Skeletal muscle tissue (tissue), 4 donors: Measurements from ENCODE around the gene KRTAP5-1. TPM values are rescaled to one million over a fixed set of nuclear protein-coding genes. Genes with fewer than 3 reads are reported as not detected.

Source experiments
- H3K27ac ChIP-seq: one replicate; pipeline ENCODE4 v1.7.0; 2013; ENCODE audit warnings: mild to moderate bottlenecking, low read depth, low read length, inconsistent platforms
- H3K27me3 ChIP-seq, 3 donors: one replicate each; pipeline ENCODE4 v1.7.0; 2013; ENCODE audit warnings: low read length in 3 of 3; ENCODE audit not compliant: control insufficient read depth in 3 of 3, insufficient read depth in 3 of 3
- H3K36me3 ChIP-seq, 3 donors: one replicate each; pipeline ENCODE4 v1.7.0; 2013; ENCODE audit warnings: low read length in 3 of 3; ENCODE audit not compliant: control insufficient read depth in 3 of 3, insufficient read depth in 3 of 3
- H3K4me1 ChIP-seq, 3 donors: one replicate each; pipeline ENCODE4 v1.7.0; 2013; ENCODE audit warnings: low read length in 3 of 3, mild to moderate bottlenecking in 3 of 3; ENCODE audit not compliant: control insufficient read depth in 3 of 3, insufficient read depth in 3 of 3
- H3K4me3 ChIP-seq, 3 donors: one replicate each; pipeline ENCODE4 v1.7.0; 2013; ENCODE audit warnings: low read length in 3 of 3
- H3K9ac ChIP-seq, 3 donors: one replicate each; pipeline ENCODE4 v1.7.0; 2013; ENCODE audit warnings: low read length in 3 of 3, mild to moderate bottlenecking in 3 of 3, moderate library complexity in 2 of 3, low read depth in 1 of 3
- H3K9me3 ChIP-seq, 3 donors: one replicate each; pipeline ENCODE4 v1.7.0; 2013; ENCODE audit warnings: low read length in 3 of 3; ENCODE audit not compliant: control insufficient read depth in 3 of 3
- total RNA-seq: library from RNA; depleted of rRNA; stranded (reverse); fragments of >200 nt; gene quantifications from one replicate; pipeline ENCODE4 v1.2.3, GENCODE V29; 2014
- donor health status: Osteomylitis.

KRTAP5-1 gene
- total RNA-seq, 1 donor from 2014 or later = not detected

DNA sequence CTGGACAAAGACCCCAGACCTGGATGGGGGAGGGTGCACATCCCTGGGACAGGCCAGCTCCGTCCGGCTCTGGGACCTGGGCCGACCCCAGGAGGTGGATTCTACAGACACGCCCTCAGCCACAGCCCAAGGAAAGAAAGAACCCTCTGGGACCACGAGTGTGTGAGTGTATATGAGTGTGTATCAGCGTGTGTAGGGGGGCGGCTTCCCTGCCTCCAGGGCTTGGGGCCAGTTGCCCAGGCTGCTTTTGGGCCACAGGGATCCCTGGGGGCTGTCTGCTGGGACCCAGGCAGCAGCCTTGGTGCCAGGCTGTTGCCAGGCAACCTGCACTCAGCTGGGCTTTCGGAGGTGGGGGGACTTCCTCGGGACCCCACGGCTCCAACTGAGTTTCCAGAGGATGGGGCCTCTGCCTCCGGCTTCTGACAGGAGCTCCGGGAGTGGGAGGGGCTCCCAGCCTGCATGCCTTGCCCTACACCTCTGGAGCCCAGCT is 21.9 kb downstream of the KRTAP5-1 start:
- peaks cover 2 to 41% (median 12%) of the 10 kb centered on the region in 3 donors for H3K36me3 ChIP-seq
- no peaks in the 10 kb centered on the region for H3K9me3 ChIP-seq
- H3K4me1 ChIP-seq = peaks cover 26 to 83% (median 78%) of the 10 kb centered on the region in 3 donors
- H3K9ac ChIP-seq = peak overlapping the region in 1 of 3 donors; percentile 25
- no peaks in the 10 kb centered on the region for H3K27me3 ChIP-seq
- no peak overlapping the region for H3K4me3 ChIP-seq
- H3K27ac ChIP-seq = no peak overlapping the region

DNA sequence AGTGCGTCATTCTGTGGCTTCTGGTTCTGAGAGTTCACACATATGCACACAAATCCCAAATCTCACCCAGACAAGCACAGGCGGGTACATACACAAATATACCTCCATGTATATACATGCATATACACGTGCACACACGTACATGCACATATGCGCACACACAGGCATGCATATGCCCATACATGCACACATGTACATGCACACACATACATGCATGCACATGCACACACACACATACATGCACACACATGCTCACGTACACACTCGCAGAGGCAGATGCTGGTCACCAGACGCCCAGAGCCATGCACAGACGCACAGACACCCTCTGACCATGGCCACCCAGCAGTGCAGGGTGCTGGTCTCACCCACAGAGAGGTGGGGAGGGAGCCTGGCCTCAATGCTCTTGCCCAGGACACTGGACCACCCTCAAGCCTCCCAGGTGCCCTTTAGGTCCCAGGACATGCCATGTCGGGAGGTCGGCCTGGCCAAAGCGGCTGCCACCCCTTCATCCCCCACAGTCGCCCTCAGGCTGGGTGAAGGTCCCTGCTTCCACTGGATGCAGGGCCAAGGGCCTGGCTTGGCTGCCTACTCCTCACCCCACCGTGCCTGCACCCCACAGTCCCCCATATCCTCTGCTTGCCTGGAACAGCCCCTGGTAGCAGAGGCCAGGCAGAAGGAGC is 22.5 kb downstream of the KRTAP5-1 start:
- H3K27me3 ChIP-seq = no peaks in the 10 kb centered on the region
- H3K27ac ChIP-seq = no peak overlapping the region
- no peak overlapping the region for H3K4me3 ChIP-seq
- H3K36me3 ChIP-seq = peaks cover 2 to 44% (median 13%) of the 10 kb centered on the region in 3 donors
- no peaks in the 10 kb centered on the region for H3K9me3 ChIP-seq
- peaks cover 23 to 77% (median 76%) of the 10 kb centered on the region in 3 donors for H3K4me1 ChIP-seq
- H3K9ac ChIP-seq = peak overlapping the region in 1 of 3 donors; percentile 33

DNA sequence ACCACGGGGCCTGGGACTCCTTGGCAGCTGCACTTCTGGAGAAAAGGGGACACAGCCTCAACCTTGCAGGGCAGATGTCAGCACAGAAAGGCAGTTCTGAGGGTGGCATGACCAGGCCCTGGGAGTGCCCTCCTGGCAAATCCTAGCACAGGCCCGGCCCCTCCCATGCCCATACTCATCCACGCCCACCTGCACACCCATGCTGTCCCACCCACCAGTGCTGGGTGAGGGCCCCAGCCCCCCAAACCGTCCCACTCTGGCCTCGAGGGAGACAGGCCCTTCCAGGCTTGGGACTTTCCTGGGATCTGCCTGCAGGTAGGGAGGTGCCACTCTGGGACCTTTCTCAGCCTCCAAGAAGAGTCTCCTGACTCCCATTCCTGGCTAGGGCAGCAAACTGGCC is 23.1 kb downstream of the KRTAP5-1 start:
- Histone ChIP-seq H3K4me1 (peaks cover 18 to 71% (median 71%) of the 10 kb centered on the region in 3 donors), H3K27ac (no peak overlapping the region), H3K4me3 (no peak overlapping the region), H3K27me3 (no peaks in the 10 kb centered on the region), H3K9ac (no peak overlapping the region), H3K36me3 (peaks cover 2 to 50% (median 16%) of the 10 kb centered on the region in 3 donors), H3K9me3 (no peaks in the 10 kb centered on the region)

DNA sequence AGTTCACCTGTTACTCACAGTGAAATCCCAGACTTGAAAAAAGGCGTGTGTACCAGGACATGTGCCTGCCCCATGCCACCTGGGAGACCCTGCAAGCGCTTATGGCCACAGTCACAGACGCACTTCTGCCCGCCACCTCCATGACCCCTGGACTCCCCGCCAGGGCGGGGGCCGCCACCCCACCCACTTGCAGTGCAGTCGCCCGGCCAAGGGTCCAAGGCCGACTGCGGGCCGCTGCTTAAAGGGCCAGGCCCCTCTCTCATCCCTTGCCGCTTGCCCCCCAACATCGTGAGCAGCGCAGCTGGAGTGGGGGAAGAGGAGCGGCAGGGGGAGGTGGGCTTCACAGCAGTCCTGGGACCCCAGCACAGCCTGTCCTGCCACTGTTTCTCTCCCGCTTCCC is 23.8 kb downstream of the KRTAP5-1 start:
- no peak overlapping the region for H3K27ac ChIP-seq
- no peaks in the 10 kb centered on the region for H3K9me3 ChIP-seq
- no peak overlapping the region for H3K4me3 ChIP-seq
- H3K36me3 ChIP-seq = peaks cover 2 to 51% (median 16%) of the 10 kb centered on the region in 3 donors
- H3K4me1 ChIP-seq = peaks cover 17 to 64% (median 64%) of the 10 kb centered on the region in 3 donors
- peak overlapping the region in 1 of 3 donors; percentile 84 for H3K9ac ChIP-seq
- no peaks in the 10 kb centered on the region for H3K27me3 ChIP-seq

DNA sequence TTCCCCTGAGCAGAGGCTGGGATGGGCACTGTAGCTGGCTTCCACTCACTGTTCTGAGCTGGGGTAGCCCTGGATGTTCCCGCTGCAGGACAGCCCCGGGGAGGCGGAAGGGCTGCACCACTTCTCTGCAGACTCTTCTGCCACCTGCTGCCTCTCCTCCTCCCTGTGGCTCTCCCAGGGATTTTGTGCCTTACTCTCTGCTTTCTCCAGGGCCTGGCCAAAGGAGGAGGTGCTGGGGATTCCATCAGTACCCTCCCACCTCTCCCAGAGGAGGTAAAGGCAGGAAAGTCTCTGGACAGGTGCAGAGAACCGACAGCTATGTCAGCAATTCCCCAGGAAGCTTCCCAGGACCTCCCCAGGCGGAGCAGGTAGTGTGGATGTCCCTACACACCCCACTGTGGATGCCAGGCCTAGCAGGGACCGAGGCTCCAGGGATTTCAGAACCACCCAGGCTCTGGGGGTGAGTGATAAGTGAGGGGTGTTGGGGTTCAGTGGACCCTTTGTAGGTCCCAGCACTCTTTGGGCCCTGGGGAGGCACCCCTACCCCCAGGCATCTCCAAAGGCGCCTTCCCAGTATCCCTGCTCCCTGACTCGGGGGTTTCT is 24.3 kb downstream of the KRTAP5-1 start:
- Histone ChIP-seq H3K4me3 (peak overlapping the region in 1 of 3 donors; percentile 22), H3K4me1 (peaks cover 17 to 59% (median 58%) of the 10 kb centered on the region in 3 donors), H3K36me3 (peaks cover 2 to 51% (median 16%) of the 10 kb centered on the region in 3 donors), H3K9me3 (no peaks in the 10 kb centered on the region), H3K27me3 (no peaks in the 10 kb centered on the region), H3K9ac (peak overlapping the region in 2 of 3 donors; percentile 16 to 84), H3K27ac (no peak overlapping the region)

DNA sequence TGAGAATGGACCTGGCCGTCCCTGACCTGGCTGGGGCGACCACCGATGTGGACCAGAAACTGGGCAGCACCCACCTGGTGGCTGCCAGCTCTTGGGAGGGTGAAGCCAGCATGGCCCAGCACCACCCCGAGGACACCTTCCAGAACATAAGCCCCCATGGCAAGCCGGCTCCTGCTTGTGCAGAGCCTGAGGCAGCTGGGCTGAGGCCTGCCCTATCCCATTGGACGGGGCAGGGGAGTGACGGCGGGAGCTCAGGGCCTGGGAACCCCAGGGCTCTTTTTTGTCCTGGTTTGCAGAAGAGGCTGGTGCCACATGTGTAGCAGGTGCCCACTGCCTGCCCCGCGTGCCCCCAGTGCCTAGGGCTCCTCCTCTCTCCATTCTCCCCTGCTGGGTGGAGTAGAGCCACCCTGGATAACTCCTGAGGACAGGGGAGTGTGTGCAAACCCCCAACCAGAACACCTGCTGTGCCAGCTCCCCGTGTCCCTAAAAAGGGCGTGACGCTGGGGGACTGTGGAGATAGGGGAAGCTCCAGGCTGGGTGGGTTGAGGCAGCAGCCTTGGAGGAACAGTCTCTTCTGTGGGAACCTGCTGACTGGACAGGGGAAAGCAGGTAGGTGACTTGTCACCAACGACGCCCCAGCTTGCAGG is 25.0 kb downstream of the KRTAP5-1 start:
- Histone ChIP-seq H3K27me3 (no peaks in the 10 kb centered on the region), H3K36me3 (peaks cover 2 to 50% (median 16%) of the 10 kb centered on the region in 3 donors), H3K4me3 (peak overlapping the region in 1 of 3 donors; percentile 29), H3K4me1 (peaks cover 17 to 58% (median 53%) of the 10 kb centered on the region in 3 donors), H3K9me3 (no peaks in the 10 kb centered on the region), H3K9ac (peak overlapping the region in 2 of 3 donors; percentile 16 to 84), H3K27ac (peak overlapping the region; percentile 89)

DNA sequence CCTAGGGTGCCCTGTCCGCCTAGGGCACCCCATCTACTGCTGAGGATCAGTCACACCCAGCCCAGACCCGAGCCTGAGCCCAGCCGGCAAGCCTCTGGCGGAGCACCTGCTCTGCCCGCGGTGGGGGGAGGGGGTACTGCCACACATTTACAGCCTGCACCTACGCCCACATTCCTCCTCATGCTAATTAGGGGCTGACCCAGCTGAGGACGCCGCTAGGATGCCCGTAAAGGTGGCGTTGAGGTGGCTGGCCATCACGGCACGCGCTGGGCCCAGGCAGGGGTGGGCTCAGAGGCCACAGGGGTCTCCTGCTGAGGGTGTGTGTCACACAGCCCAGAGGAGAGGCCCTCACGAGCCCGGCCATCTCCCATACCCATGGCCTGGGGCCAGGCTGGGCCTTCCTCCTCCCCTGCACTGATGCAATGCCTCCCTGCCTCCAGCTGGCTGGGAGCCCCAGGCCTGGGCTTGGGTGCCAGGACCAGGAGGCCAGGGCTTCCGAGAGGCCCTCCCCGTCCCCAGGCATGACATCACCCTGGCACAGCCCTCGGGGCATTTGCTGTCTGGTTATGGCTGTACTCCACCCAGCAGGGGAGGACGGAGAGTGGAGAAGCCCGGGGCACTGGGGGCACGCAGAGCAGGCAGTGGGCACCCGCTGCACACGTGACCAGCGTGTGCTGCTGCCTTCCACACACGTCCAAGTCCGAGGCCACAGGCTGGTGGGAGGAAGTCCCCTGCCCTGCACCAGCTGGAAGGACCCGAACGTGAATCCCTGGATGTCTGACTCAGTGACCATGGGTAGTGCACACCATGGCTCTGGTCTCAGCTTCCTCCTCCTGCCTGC is 25.8 kb downstream of the KRTAP5-1 start:
- Histone ChIP-seq H3K4me3 (peak overlapping the region in 2 of 3 donors; percentile 35 to 52), H3K9me3 (no peaks in the 10 kb centered on the region), H3K36me3 (peaks cover 2 to 49% (median 16%) of the 10 kb centered on the region in 3 donors), H3K4me1 (peaks cover 17 to 54% (median 47%) of the 10 kb centered on the region in 3 donors), H3K27me3 (no peaks in the 10 kb centered on the region), H3K27ac (peak overlapping the region; percentile 89), H3K9ac (peak overlapping the region in 2 of 3 donors; percentile 71 to 84)

DNA sequence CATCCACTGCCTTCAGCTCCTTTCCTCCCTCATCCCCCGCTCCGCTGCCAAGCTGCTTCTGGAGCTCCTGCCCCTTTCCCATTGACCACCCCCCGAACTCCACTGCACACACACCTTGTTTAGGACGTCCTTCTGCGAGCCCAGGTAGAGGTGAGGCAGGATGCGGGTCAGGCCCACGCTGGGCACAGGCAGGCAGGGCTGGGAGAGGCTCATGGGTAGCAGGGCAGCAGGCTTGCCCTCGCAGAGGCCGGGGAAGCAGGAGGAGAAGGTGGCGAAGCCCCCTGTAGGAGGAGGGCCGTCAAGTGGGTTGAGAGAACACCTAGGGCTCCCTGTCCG is 26.3 kb downstream of the KRTAP5-1 start:
- no peaks in the 10 kb centered on the region for H3K27me3 ChIP-seq
- H3K9ac ChIP-seq = peak overlapping the region in 2 of 3 donors; percentile 71 to 84
- H3K4me3 ChIP-seq = peak overlapping the region in 2 of 3 donors; percentile 35 to 52
- H3K27ac ChIP-seq = peak overlapping the region; percentile 89
- peaks cover 17 to 53% (median 48%) of the 10 kb centered on the region in 3 donors for H3K4me1 ChIP-seq
- H3K36me3 ChIP-seq = peaks cover 2 to 45% (median 16%) of the 10 kb centered on the region in 3 donors
- no peaks in the 10 kb centered on the region for H3K9me3 ChIP-seq
